Endothelial cell of hepatic sinusoid (primary cell): Measurements from ENCODE around the gene FANK1.
"Not testable (repeated sequence)": the region's sequence is repeated elsewhere in the genome, so short reads cannot be mapped to it uniquely, and the experiment has no call there.

Source experiments
- in situ Hi-C: cut with HindIII; loops from 2 replicates; pipeline ENCODE4 v1.10.0; 2017; ENCODE audit warnings: low sequenced_read_pairs

The FANK1 gene

GRCh38 chr10:125926247-125926646 is 29.9 kb downstream of the FANK1 start:
- in situ Hi-C loops: no loop called here

- in situ Hi-C loops: not testable (repeated sequence)
Measured at GRCh38 chr10:125927265-125927664, 30.9 kb downstream of the FANK1 start.

DNA sequence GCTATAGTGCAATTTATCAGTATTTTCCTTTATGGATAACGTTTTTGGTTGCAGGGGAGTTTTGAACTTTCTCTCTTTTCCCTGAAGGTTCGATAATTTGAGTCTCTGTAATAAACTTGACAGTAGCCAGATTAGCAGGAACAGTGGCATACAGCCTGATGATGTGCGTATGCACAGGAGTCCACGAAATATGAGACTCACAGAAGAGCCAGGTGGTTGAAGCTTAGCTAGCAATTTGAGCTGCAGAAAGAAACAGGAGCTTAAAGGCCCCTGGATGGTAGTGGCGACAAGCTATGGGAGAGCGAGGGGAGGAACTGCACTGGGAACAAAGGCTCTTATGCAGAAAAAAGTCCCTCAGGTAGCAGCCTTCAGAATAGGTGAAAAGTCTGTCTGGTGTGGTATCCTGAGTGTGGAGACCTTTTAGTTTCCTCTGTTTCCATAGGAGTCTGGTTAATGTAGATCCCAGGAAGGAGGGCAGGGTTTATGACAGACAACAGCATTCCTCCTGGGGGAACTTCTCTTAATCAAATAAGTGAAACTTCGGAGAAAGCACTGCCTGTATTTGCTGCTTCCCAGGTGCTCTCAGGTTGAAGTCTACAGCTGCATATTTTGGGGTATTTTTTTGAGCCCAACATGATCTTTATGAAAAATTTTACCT is 32.7 kb downstream of the FANK1 start:
- in situ Hi-C loops: no loop called here

GRCh38 chr10:125929618-125930017 is 33.3 kb downstream of the FANK1 start:
- in situ Hi-C loops: no loop called here

- in situ Hi-C loops: no loop called here
Measured at GRCh38 chr10:125933693-125934092, 37.3 kb downstream of the FANK1 start.

DNA sequence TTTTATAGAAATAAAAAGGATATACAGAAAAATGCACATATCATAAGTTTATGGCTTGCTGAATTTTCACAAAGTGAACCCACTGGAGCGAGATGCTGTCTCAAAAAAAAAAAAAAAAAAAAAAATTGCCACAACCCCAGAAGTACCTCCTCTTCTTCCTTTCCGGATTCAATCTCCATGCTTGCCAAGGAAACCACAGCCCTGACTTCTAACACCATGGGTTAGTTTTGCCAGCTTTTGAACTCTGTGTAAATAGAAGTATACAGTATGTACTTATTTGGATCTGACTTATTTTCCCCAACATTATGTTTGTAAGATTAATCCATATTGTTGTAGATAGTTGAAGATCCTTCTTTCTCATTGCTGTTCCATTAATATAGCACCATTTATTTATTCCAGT is 40.0 kb downstream of the FANK1 start:
- in situ Hi-C loops: loop anchor here (5.0 kb wide), 2 partner anchors 54 to 79 kb away; partner anchors contain the start of gene DHX32

- in situ Hi-C loops: no loop called here
Measured at GRCh38 chr10:125940515-125940914, 44.2 kb downstream of the FANK1 start.

- in situ Hi-C loops: no loop called here
Measured at GRCh38 chr10:125951290-125951689, 54.9 kb downstream of the FANK1 start.

DNA sequence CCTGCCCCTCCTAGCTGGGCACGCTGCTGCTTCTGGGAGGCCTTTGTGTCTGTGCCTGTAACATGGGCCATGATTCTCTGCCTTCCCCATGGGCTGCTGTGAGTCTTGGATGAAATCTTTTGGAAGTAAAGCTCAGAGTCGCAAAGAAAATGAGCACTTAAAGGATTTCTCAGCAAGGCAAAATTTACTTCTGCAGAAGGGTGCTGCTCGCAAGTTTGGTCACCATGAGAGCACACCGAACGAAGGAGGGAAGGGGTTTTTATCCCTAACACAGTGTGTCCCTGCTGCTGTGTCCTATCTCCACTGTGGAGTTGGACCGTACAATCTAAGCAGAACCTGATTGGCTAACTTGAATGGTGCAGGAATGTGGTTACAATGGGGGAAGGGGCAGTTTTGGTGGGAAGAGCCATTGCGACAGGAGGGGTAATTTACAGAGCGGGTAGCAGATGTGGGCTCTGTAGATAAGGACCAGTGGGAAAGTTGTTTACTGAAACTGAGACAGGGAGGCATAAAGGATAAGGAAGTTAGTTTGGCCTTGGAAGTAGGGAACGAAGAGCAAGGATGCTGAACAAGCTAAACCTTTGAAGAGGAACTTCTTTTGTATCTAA is 57.5 kb downstream of the FANK1 start:
- in situ Hi-C loops: no loop called here

- in situ Hi-C loops: no loop called here
Measured at GRCh38 chr10:125955766-125956165, 59.4 kb downstream of the FANK1 start.

GRCh38 chr10:125961743-125962142 is 65.4 kb downstream of the FANK1 start:
- in situ Hi-C loops: no loop called here

DNA sequence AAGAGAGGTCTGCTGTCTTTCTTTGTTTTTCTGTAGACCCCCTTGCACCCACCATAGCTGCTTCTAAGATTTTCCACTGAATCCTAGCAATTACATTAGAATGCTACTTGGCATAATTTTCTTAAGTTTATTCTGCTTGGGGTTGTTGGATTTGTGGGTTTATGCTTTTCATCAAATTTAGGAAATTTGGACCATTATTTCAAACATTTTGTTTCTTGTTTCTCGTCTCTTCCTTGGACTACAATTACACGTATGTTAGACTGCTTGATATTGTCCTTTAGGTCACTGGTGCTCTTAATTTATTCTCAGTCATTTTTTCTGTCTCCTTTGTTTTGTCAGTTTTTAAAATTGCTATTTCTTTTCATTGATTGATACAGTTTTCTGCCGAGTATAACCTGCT is 65.8 kb downstream of the FANK1 start:
- in situ Hi-C loops: no loop called here

- in situ Hi-C loops: no loop called here
Measured at GRCh38 chr10:125964558-125964957, 68.2 kb downstream of the FANK1 start.

DNA sequence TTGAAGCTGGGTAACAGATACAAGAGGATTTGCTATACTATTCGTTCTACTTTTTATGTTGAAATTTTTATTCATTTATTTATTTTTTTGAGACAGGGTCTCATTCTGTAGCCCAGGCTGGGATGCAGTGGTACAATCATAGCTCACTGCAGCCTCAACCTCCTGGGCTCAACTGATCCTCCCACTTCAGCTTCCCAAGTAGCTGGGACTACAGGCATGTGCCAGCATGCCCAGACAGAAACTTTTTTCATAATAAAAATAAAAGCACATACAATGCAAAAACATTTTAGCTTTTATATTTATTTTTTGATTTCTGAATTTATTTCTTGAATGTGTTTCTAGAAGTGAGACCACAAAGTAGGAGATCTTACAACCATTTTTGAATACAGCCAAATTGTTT is 71.2 kb downstream of the FANK1 start:
- in situ Hi-C loops: no loop called here

DNA sequence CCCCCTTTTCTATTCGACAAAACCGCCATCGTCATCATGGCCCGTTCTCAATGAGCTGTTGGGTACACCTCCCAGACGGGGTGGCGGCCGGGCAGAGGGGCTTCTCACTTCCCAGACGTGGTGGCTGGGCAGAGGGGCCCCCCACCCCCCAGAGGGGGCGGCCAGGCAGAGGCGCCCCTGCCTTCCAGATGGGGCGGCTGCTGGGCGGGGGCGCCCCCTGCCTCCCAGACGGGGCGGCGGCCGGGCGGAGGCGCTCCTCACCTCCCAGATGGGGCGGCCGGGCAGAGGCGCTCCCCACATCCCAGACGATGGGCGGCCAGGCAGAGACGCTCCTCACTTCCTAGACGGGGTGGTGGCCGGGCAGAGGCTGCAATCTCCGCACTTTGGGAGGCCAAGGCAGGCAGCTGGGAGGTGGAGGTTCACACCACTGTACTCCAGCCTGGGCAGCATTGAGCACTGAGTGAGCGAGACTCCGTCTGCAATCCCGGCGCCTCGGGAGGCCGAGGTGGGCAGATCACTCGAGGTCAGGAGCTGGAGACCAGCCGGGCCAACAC is 73.8 kb downstream of the FANK1 start:
- in situ Hi-C loops: not testable (repeated sequence)

GRCh38 chr10:125976960-125977605 is 80.7 kb downstream of the FANK1 start:
- in situ Hi-C loops: no loop called here

DNA sequence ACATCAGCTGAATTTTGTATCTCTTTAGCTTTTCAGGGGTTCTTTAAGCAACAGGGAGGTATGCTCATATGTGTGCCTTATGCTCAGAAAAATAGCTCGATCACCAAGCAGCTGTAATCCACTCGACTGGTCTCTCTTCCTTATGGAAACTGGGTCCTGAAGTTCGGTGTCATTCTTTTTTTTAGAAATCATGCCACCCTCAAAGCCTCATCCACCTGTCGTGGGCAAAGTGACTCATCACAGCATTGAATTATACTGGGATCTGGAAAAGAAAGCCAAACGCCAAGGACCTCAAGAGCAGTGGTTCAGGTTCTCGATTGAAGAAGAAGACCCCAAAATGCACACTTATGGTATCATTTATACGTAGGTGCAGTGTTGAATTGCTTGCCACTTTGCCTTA is 83.6 kb downstream of the FANK1 start:
- in situ Hi-C loops: no loop called here

DNA sequence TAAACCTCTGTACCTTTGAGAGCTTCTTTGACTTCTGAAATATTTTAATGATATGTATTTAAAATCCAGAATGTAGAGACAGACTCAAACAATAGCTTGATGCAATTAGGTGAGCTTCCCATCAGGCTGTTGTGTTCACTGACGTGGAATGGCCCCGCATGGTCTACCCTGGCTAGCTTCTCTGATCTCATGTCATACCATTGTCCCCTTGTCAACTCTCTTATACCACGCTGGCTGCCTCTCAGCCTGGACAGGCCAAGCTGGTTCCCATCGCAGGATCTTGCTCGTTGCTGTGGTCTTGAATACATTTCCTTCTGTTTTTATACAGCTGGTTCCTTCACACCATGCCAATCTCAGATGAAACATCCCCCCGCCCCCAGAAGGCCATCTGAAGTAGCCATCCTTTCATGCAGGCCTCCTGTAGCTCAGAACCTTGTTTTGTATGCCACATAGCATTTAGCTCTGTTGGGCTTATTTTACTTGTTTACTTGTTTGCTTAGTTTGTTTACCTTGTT is 84.2 kb downstream of the FANK1 start:
- in situ Hi-C loops: no loop called here

- in situ Hi-C loops: no loop called here
Measured at GRCh38 chr10:125982260-125982948, 86.0 kb downstream of the FANK1 start.

DNA sequence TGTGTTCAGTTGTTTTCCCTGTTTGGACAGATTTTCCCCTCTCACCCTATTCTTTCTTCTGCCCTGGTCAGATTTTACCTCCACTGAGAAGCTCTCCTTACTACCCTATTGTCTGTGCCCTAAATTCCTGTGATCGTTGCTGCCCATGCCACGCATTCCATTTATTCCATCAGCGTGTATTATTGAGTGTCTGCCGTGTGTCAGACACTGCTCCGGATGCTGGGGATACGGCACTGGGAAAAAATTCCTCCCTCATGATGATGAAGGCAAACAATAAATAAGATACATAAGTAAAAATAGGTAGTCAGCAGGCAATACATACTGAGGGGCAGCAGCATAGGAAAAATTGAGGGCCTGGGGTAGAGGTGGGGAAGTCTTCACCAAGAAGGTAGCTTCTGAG is 86.8 kb downstream of the FANK1 start:
- in situ Hi-C loops: no loop called here

DNA sequence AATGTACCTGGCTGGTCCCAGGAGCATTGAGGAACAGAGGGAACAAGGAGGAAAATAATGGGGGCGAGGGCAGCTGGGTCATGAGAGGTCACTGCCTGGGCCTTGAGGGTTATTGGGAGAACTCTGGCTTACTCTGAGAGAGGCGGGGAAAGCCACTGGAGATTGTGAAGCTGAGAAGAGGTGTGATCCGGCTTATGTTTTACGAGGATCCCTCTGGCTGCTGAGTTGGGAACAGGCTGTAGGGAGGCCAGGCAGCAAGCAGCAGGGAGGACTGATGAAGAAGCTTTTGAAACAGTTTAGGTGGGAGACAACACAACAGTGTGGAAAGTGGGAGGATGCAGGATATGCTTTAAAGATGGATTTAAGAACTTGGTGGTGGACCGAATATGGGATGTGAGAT is 87.3 kb downstream of the FANK1 start:
- in situ Hi-C loops: no loop called here
